Astrocyte of the cerebellum (primary cell): ENCODE data around the gene MAPK9.

Source experiments
- DNase-seq: peaks from one replicate; pipeline ENCODE4 v3.0.0-alpha.2; 2011; ENCODE audit warnings: low read depth
- H3K4me3 ChIP-seq: 2 replicates; pipeline ENCODE4 v1.5.1; 2011; ENCODE audit warnings: mild to moderate bottlenecking, low read depth, low read length, moderate library complexity
- CTCF ChIP-seq: IDR thresholded peaks from 2 replicates; pipeline ENCODE4 v1.5.1; 2012; ENCODE audit warnings: low read length, low read depth, moderate library complexity, mild to moderate bottlenecking; ENCODE audit errors: missing control alignments
- in situ Hi-C: cut with HindIII; loops from 2 replicates; pipeline ENCODE4 v1.10.0; 2017; ENCODE audit warnings: low sequenced_read_pairs

MAPK9 gene

GRCh38 chr5:180315762-180316212 is 23.9 kb upstream of the MAPK9 start:
- no peak overlapping the region for H3K4me3 ChIP-seq
- peak; percentile 99 for TF ChIP-seq CTCF
- DNase-seq = peak; percentile 15
- in situ Hi-C loops = no loop called here

GRCh38 chr5:180313677-180314505 is 22.0 kb upstream of the MAPK9 start:
- in situ Hi-C loops = no loop called here
- no peak for TF ChIP-seq CTCF
- DNase-seq = no peak
- no peak overlapping the region for H3K4me3 ChIP-seq

- TF ChIP-seq CTCF = no peak
- H3K4me3 ChIP-seq = no peak overlapping the region
- in situ Hi-C loops = no loop called here
- DNase-seq = no peak
These were observed 19.3 kb upstream of the MAPK9 start for GRCh38 chr5:180311216-180311615.

GRCh38 chr5:180306796-180307195 is 14.9 kb upstream of the MAPK9 start:
- in situ Hi-C loops = no loop called here
- DNase-seq = no peak
- no peak overlapping the region for H3K4me3 ChIP-seq
- no peak for TF ChIP-seq CTCF

- no peak for TF ChIP-seq CTCF
- in situ Hi-C loops = no loop called here
These were observed 13.6 kb upstream of the MAPK9 start for GRCh38 chr5:180305481-180305880.

GRCh38 chr5:180304431-180305375 is 12.8 kb upstream of the MAPK9 start:
- H3K4me3 ChIP-seq = no peak overlapping the region
- in situ Hi-C loops = no loop called here
- no peak for DNase-seq
- no peak for TF ChIP-seq CTCF

More at GRCh38 chr5:180305481-180305880, 13.6 kb upstream of the MAPK9 start:
- H3K4me3 ChIP-seq = no peak overlapping the region
- DNase-seq = no peak
